ENCODE data around the gene DCC.

The DCC gene

DNA sequence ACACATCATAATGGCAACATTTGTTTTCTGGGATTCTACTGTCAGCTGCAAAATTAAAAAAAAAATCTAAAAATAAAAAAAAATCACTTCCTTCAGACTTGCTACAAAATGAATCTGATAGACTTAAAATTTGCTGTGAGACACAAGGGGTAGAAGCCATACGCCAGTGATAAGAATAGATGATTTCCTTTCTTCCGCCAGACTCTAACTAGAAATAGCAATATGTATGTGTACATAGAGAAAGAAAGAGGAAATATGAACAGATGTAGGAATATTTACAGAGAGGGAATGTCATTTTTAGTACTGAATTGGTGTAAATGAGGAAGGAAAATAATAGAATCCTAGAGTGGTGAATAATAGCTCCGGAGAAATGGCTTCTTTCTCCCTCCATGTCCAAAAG, 574.2 kb downstream of the DCC start:
- no peak for DNase-seq (ENCODE audit: extremely low read depth, insufficient read length)
- Histone ChIP-seq H3K4me3 (replicated peaks; ENCODE audit: low read depth, low read length) (no peak overlapping the region), H3K27me3 (replicated peaks; ENCODE audit: control insufficient read depth, insufficient read depth, low read length) (no peaks in the 10 kb centered on the region), H3K36me3 (ENCODE audit: control insufficient read depth, insufficient read depth, low read length) (no peaks in the 10 kb centered on the region)
- TF ChIP-seq CTCF (IDR thresholded peaks at IDR 0.05; ENCODE audit: insufficient read depth, low read length, poor library complexity, severe bottlenecking), result no peak

DNA sequence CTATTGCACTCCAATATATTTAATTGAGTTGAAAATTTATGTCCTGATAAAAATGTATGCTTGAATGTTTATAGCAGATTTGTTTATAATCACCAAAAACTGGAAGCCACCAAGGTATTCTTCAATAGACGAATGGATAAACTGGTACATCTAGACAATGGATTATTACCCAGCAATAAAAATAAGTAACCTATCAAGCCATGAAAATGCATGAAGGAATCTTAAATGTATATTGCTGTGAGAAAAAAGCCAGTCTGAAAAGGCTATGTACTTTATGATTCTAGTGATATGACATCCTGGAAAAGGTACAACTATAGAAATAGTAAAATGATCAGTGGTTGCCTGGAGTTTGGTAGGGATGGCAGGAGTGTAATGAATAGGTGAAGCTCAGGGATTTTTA, 580.7 kb downstream of the DCC start:
- no peak for DNase-seq (ENCODE audit: extremely low read depth, insufficient read length)
- no peak for TF ChIP-seq CTCF (IDR thresholded peaks at IDR 0.05; ENCODE audit: insufficient read depth, low read length, poor library complexity, severe bottlenecking)
- Histone ChIP-seq H3K27me3 (replicated peaks; ENCODE audit: control insufficient read depth, insufficient read depth, low read length) (no peaks in the 10 kb centered on the region), H3K4me3 (replicated peaks; ENCODE audit: low read depth, low read length) (no peak overlapping the region), H3K36me3 (ENCODE audit: control insufficient read depth, insufficient read depth, low read length) (no peaks in the 10 kb centered on the region)

DNA sequence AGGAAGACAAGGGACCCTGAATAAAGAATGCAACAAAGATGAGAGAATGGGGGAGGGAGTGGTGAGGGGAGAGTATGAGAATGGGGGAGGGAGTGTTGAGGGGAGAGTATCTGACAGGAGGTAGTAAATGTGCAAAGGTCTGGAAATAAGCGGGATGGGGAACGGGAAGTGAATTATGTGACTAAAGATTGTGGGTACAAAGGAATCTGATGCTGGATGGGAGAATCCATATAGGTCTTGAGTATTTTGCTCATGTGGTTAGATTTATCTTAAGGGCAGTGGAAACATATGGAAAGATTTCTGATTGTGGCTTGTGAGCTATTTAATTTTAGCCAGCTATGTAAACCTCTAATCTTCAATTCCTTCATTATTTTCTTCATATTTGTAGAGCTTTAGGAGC, 593.4 kb downstream of the DCC start:
- H3K4me3 ChIP-seq (replicated peaks; ENCODE audit: low read depth, low read length), result no peak overlapping the region
- no peaks in the 10 kb centered on the region for H3K36me3 ChIP-seq (ENCODE audit: control insufficient read depth, insufficient read depth, low read length)
- no peak for TF ChIP-seq CTCF (IDR thresholded peaks at IDR 0.05; ENCODE audit: insufficient read depth, low read length, poor library complexity, severe bottlenecking)
- H3K27me3 ChIP-seq (replicated peaks; ENCODE audit: control insufficient read depth, insufficient read depth, low read length), result no peaks in the 10 kb centered on the region
- DNase-seq (ENCODE audit: extremely low read depth, insufficient read length), result no peak

GRCh38 chr18:52936931-52937330, 596.9 kb downstream of the DCC start:
- H3K36me3 ChIP-seq (ENCODE audit: control insufficient read depth, insufficient read depth, low read length), result no peaks in the 10 kb centered on the region
- no peak overlapping the region for H3K4me3 ChIP-seq (replicated peaks; ENCODE audit: low read depth, low read length)
- H3K27me3 ChIP-seq (replicated peaks; ENCODE audit: control insufficient read depth, insufficient read depth, low read length), result no peaks in the 10 kb centered on the region
- TF ChIP-seq CTCF (IDR thresholded peaks at IDR 0.05; ENCODE audit: insufficient read depth, low read length, poor library complexity, severe bottlenecking), result no peak
- no peak for DNase-seq (ENCODE audit: extremely low read depth, insufficient read length)

DNA sequence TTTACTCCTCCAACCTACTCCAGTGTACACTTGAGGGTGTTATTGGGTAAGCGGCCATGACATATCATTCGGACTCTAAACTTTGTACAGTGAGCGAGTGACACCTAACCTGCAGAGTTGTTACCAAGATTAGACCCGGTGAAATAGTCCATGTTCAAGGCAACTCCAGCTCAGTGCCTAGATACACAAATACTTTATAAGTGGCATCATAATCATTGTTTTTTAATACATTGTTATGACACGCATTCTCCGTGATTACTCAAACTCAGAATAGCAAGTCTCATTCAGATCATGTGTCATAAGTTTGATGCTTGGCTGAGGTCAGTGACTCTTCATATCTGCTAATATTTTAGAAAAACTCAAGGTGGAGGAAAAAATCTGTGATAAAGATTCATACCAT, 597.8 kb downstream of the DCC start:
- Histone ChIP-seq H3K36me3 (ENCODE audit: control insufficient read depth, insufficient read depth, low read length) (no peaks in the 10 kb centered on the region), H3K27me3 (replicated peaks; ENCODE audit: control insufficient read depth, insufficient read depth, low read length) (no peaks in the 10 kb centered on the region), H3K4me3 (replicated peaks; ENCODE audit: low read depth, low read length) (no peak overlapping the region)
- no peak for DNase-seq (ENCODE audit: extremely low read depth, insufficient read length)
- no peak for TF ChIP-seq CTCF (IDR thresholded peaks at IDR 0.05; ENCODE audit: insufficient read depth, low read length, poor library complexity, severe bottlenecking)

GRCh38 chr18:52945552-52945951, 605.6 kb downstream of the DCC start:
- Histone ChIP-seq H3K27me3 (replicated peaks; ENCODE audit: control insufficient read depth, insufficient read depth, low read length) (no peaks in the 10 kb centered on the region), H3K4me3 (replicated peaks; ENCODE audit: low read depth, low read length) (no peak overlapping the region), H3K36me3 (ENCODE audit: control insufficient read depth, insufficient read depth, low read length) (no peaks in the 10 kb centered on the region)
- TF ChIP-seq CTCF (IDR thresholded peaks at IDR 0.05; ENCODE audit: insufficient read depth, low read length, poor library complexity, severe bottlenecking), result no peak
- no peak for DNase-seq (ENCODE audit: extremely low read depth, insufficient read length)

Data from GM06990 (cell line).